RWPE2 (cell line): Measurements from ENCODE around the gene SHROOM2.

Experiments
- ATAC-seq: fragments of 200-7000 bp; cut with Tn5 transposase; 3 replicates; pipeline ENCODE4 v1.9.1; 2021; ENCODE audit warnings: low read depth
- DNase-seq: peaks from one replicate; pipeline ENCODE4 v3.0.0-alpha.2; 2020; ENCODE audit warnings: low spot score
- H3K27ac ChIP-seq: fragments of 450-650 bp; 2 replicates; pipeline ENCODE4 v1.5.1; 2017; ENCODE audit warnings: mild to moderate bottlenecking; ENCODE audit not compliant: poor library complexity, severe bottlenecking
- H3K27me3 ChIP-seq: fragments of 250-450 bp; sonication (Bioruptor Pico); 2 replicates; pipeline ENCODE4 v1.5.1; 2021; ENCODE audit warnings: mild to moderate bottlenecking, moderate library complexity; ENCODE audit not compliant: insufficient read depth, poor library complexity, severe bottlenecking
- H3K36me3 ChIP-seq: fragments of 250-450 bp; sonication (Bioruptor Pico); 2 replicates; pipeline ENCODE4 v1.5.1; 2020; ENCODE audit warnings: low read depth, mild to moderate bottlenecking, moderate library complexity
- H3K4me1 ChIP-seq: fragments of 250-450 bp; sonication (Bioruptor Pico); 2 replicates; pipeline ENCODE4 v1.5.1; 2021; ENCODE audit warnings: mild to moderate bottlenecking, moderate library complexity; ENCODE audit not compliant: insufficient read depth, poor library complexity, severe bottlenecking
- H3K4me3 ChIP-seq: fragments of 250-450 bp; sonication (Bioruptor Pico); 2 replicates; pipeline ENCODE4 v1.5.1; 2021; ENCODE audit warnings: mild to moderate bottlenecking, moderate library complexity; ENCODE audit not compliant: severe bottlenecking
- H3K9me3 ChIP-seq: fragments of 250-450 bp; sonication (Bioruptor Pico); 2 replicates; pipeline ENCODE4 v1.5.1; 2021; ENCODE audit warnings: mild to moderate bottlenecking, moderate library complexity; ENCODE audit not compliant: severe bottlenecking
- CTCF ChIP-seq: fragments of 450-650 bp; IDR thresholded peaks from one replicate; pipeline ENCODE4 v1.5.1; 2017; ENCODE audit warnings: mild to moderate bottlenecking, moderate library complexity; ENCODE audit not compliant: poor library complexity, severe bottlenecking

Gene SHROOM2

GRCh38 chrX:9745417-9746115, 40.7 kb upstream of the SHROOM2 start:
- no peaks in the 10 kb centered on the region for H3K9me3 ChIP-seq
- peak overlapping the region; percentile 98 for H3K27ac ChIP-seq
- no peak for DNase-seq
- ATAC-seq, result peak; percentile 73
- H3K4me1 ChIP-seq, result peaks cover 19% of the 10 kb centered on the region
- H3K36me3 ChIP-seq, result no peaks in the 10 kb centered on the region
- no peak for TF ChIP-seq CTCF
- H3K27me3 ChIP-seq, result no peaks in the 10 kb centered on the region
- H3K4me3 ChIP-seq, result no peak overlapping the region

GRCh38 chrX:9746148-9746888, 39.9 kb upstream of the SHROOM2 start:
- no peak overlapping the region for H3K4me3 ChIP-seq
- TF ChIP-seq CTCF, result no peak
- peak overlapping the region; percentile 98 for H3K27ac ChIP-seq
- no peak for DNase-seq
- H3K36me3 ChIP-seq, result no peaks in the 10 kb centered on the region
- ATAC-seq, result peak; percentile 83
- H3K27me3 ChIP-seq, result no peaks in the 10 kb centered on the region
- no peaks in the 10 kb centered on the region for H3K9me3 ChIP-seq
- H3K4me1 ChIP-seq, result peaks cover 19% of the 10 kb centered on the region

- ATAC-seq (no peak), DNase-seq (no peak)
- Histone ChIP-seq H3K9me3 (no peaks in the 10 kb centered on the region), H3K4me1 (peaks cover 19% of the 10 kb centered on the region), H3K4me3 (no peak overlapping the region), H3K36me3 (no peaks in the 10 kb centered on the region), H3K27me3 (no peaks in the 10 kb centered on the region), H3K27ac (peak overlapping the region; percentile 98)
- TF ChIP-seq CTCF, result no peak
Observed at GRCh38 chrX:9747644-9748043, 38.6 kb upstream of the SHROOM2 start.

GRCh38 chrX:9749146-9749692, 37.0 kb upstream of the SHROOM2 start:
- DNase-seq (no peak), ATAC-seq (no peak)
- H3K27me3 ChIP-seq, result no peaks in the 10 kb centered on the region
- no peaks in the 10 kb centered on the region for H3K9me3 ChIP-seq
- no peak overlapping the region for H3K27ac ChIP-seq
- H3K4me3 ChIP-seq, result no peak overlapping the region
- TF ChIP-seq CTCF, result no peak
- H3K4me1 ChIP-seq, result peaks cover 19% of the 10 kb centered on the region
- H3K36me3 ChIP-seq, result no peaks in the 10 kb centered on the region
